ENCODE measurements around the gene PTPN13. TPM values are rescaled to one million over a fixed set of nuclear protein-coding genes. Genes with fewer than 3 reads are reported as not detected.

PTPN13 gene, protein sequence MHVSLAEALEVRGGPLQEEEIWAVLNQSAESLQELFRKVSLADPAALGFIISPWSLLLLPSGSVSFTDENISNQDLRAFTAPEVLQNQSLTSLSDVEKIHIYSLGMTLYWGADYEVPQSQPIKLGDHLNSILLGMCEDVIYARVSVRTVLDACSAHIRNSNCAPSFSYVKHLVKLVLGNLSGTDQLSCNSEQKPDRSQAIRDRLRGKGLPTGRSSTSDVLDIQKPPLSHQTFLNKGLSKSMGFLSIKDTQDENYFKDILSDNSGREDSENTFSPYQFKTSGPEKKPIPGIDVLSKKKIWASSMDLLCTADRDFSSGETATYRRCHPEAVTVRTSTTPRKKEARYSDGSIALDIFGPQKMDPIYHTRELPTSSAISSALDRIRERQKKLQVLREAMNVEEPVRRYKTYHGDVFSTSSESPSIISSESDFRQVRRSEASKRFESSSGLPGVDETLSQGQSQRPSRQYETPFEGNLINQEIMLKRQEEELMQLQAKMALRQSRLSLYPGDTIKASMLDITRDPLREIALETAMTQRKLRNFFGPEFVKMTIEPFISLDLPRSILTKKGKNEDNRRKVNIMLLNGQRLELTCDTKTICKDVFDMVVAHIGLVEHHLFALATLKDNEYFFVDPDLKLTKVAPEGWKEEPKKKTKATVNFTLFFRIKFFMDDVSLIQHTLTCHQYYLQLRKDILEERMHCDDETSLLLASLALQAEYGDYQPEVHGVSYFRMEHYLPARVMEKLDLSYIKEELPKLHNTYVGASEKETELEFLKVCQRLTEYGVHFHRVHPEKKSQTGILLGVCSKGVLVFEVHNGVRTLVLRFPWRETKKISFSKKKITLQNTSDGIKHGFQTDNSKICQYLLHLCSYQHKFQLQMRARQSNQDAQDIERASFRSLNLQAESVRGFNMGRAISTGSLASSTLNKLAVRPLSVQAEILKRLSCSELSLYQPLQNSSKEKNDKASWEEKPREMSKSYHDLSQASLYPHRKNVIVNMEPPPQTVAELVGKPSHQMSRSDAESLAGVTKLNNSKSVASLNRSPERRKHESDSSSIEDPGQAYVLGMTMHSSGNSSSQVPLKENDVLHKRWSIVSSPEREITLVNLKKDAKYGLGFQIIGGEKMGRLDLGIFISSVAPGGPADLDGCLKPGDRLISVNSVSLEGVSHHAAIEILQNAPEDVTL (N-terminal part only)
- total RNA-seq: 100 to 1,000 TPM; 130 to 238 TPM
- 66.8 TPM for polyA plus RNA-seq (2013, experiment 1 of 2)
- polyA plus RNA-seq (2013, experiment 2 of 2): 65.2 TPM
- long read RNA-seq, experiment 1, full-length matches to known transcripts: 4 of 69 reads
- long read RNA-seq, experiment 1, partial matches to known transcripts: 53 of 69 reads
- long read RNA-seq, experiment 1, other reads (novel, unspliced or antisense): 12 of 69 reads
- long read RNA-seq, experiment 2, full-length matches to known transcripts: 35 of 154 reads
- long read RNA-seq, experiment 2, partial matches to known transcripts: 83 of 154 reads
- long read RNA-seq, experiment 2, other reads (novel, unspliced or antisense): 36 of 154 reads
- long read RNA-seq, experiment 3, full-length matches to known transcripts: 2 of 182 reads
- long read RNA-seq, experiment 3, partial matches to known transcripts: 156 of 182 reads
- long read RNA-seq, experiment 3, other reads (novel, unspliced or antisense): 24 of 182 reads
- long read RNA-seq, experiment 4, partial matches to known transcripts: 1 of 3 reads
- long read RNA-seq, experiment 4, other reads (novel, unspliced or antisense): 2 of 3 reads

DNA sequence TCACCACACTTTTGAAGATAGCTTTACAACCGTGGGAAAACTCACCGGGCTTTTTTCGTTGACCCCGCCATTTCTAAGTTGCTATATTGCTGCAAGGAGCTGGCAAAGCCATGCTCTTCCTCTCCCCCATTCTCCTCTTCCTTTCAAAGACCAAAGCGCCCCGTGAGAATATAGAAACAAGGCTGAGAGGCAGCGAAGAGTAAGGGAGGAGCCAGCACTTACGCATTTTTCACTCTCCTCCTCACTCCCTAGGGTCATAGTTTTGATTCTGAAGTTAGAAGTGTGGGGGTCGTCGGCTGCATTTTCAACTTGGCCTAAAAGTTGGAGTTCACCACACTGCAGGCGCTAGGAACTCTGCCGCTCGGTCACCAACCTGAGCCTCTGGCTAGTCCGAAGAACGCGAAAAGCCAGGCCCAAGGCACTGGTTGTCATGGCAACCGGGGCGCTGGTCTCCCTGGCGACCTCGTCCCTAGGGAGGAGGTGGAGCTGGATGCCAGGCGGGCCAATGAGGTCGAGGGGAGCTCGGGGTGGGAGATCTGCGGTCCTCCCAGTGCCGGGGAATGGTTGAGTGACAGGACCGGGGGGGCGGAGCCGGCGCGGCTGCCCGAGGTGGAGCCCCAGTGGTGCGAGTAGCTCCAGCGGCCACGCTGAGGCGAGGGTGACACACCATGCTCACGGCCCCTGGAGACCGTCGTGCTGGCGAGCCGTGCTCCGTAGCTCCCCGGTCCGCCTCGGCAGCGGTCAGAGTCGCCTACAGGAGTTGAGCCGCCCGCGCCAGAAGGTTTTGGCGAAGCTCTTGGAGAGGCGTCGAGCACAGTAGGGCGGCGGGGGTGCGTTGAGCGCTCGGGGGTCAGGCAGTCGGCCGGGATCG, at the start of gene PTPN13:
PTPN13 (plus strand) TSS at position 628 of the 871 bp plus-strand sequence. CDS start 40,942 bp downstream, outside the sequence.
- Mint-ChIP-seq H3K4me1 (peaks cover 33% of the 10 kb centered on the region), H3K4me3 (peak within 1 kb of the TSS; percentile 98), H3K27ac (peak within 1 kb of the TSS; percentile 95), H3K36me3 (ENCODE audit: low read depth) (peaks cover 2% of the 10 kb centered on the region), H3K27me3 (ENCODE audit: insufficient read depth) (peaks cover 9% of the 10 kb centered on the region), H3K9me3 (no peaks in the 10 kb centered on the region)
- TF ChIP-seq, protein P1, sequence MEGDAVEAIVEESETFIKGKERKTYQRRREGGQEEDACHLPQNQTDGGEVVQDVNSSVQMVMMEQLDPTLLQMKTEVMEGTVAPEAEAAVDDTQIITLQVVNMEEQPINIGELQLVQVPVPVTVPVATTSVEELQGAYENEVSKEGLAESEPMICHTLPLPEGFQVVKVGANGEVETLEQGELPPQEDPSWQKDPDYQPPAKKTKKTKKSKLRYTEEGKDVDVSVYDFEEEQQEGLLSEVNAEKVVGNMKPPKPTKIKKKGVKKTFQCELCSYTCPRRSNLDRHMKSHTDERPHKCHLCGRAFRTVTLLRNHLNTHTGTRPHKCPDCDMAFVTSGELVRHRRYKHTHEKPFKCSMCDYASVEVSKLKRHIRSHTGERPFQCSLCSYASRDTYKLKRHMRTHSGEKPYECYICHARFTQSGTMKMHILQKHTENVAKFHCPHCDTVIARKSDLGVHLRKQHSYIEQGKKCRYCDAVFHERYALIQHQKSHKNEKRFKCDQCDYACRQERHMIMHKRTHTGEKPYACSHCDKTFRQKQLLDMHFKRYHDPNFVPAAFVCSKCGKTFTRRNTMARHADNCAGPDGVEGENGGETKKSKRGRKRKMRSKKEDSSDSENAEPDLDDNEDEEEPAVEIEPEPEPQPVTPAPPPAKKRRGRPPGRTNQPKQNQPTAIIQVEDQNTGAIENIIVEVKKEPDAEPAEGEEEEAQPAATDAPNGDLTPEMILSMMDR (conservative IDR thresholded peaks at IDR 0.05): no peak
- Histone ChIP-seq H3K36me3 (ENCODE audit: control insufficient read depth, insufficient read depth, low read length) (no peaks in the 10 kb centered on the region), H3K9ac (ENCODE audit: extremely low read depth, low read length, poor library complexity, severe bottlenecking) (peak within 1 kb of the TSS; percentile 81), H3K27ac (ENCODE audit: low read depth, low read length) (peak within 1 kb of the TSS; percentile 96), H3K27me3 (ENCODE audit: control insufficient read depth, insufficient read depth, low read length, poor library complexity, severe bottlenecking) (no peaks in the 10 kb centered on the region), H3K9me3 (ENCODE audit: control insufficient read depth, low read length) (no peaks in the 10 kb centered on the region), H3K4me1 (ENCODE audit: control insufficient read depth, insufficient read depth, low read length) (peaks cover 8% of the 10 kb centered on the region), H3K4me3 (ENCODE audit: low read length) (peak within 1 kb of the TSS; percentile 96)
- DNase-seq: peak; percentile 100
- WGBS, 2 experiments (ENCODE audit: insufficient coverage in 1 of 2, insufficient read length in 1 of 2): 0 to 2% methylated on average over 7 to 59 of the region's 60 CpGs

DNA sequence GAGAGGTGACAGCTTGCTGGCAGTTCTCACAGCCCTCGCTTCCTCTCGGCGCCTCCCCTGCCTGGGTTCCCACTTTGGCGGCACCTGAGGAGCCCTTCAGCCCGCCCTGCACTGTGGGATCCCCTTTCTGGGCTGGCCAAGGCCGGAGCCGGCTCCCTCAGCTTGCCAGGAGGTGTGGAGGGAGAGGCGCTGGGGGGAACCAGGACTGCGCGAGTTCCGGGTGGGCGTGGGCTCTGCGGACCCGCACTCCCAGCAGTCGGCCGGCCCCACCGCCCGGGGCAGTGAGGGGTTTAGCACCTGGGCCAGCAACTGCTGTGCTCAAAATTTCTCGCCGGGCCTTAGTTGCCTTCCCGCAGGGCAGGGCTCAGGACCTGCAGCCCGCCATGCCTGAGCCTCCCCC, 47.0 kb upstream of the PTPN13 start:
- Histone ChIP-seq H3K27me3 (ENCODE audit: control insufficient read depth, insufficient read depth, low read length, poor library complexity, severe bottlenecking) (peaks cover 11% of the 10 kb centered on the region), H3K4me1 (ENCODE audit: control insufficient read depth, insufficient read depth, low read length) (peaks cover 13% of the 10 kb centered on the region), H3K27ac (ENCODE audit: low read depth, low read length) (no peak overlapping the region), H3K9ac (ENCODE audit: extremely low read depth, low read length, poor library complexity, severe bottlenecking) (no peak overlapping the region), H3K36me3 (ENCODE audit: control insufficient read depth, insufficient read depth, low read length) (no peaks in the 10 kb centered on the region), H3K4me3 (ENCODE audit: low read length) (no peak overlapping the region), H3K9me3 (ENCODE audit: control insufficient read depth, low read length) (no peaks in the 10 kb centered on the region)
- H3K27ac Mint-ChIP-seq: no peak overlapping the region
- peaks cover 8% of the 10 kb centered on the region for H3K36me3 Mint-ChIP-seq (ENCODE audit: low read depth)
- H3K4me1 Mint-ChIP-seq: peaks cover 37% of the 10 kb centered on the region
- peaks cover 12% of the 10 kb centered on the region for H3K27me3 Mint-ChIP-seq (ENCODE audit: insufficient read depth)
- DNase-seq: no peak
- whole genome bisulfite sequencing, 2 experiments (ENCODE audit: insufficient coverage in 1 of 2, insufficient read length in 1 of 2): 95 to 99% methylated on average over 12 to 22 of the region's 22 CpGs
- H3K9me3 Mint-ChIP-seq: peaks cover 21% of the 10 kb centered on the region
- TF ChIP-seq, protein P1 (conservative IDR thresholded peaks at IDR 0.05): no peak
- no peak overlapping the region for H3K4me3 Mint-ChIP-seq
